ENCODE results near the gene CTNNA1.

GRCh38 chr5:138945421-138946240, 192.4 kb downstream of the CTNNA1 start:
- no peak for TF ChIP-seq ZNF350 (tag by site-specific recombination; IDR thresholded peaks at IDR 0.05)
- TF ChIP-seq, protein P1, sequence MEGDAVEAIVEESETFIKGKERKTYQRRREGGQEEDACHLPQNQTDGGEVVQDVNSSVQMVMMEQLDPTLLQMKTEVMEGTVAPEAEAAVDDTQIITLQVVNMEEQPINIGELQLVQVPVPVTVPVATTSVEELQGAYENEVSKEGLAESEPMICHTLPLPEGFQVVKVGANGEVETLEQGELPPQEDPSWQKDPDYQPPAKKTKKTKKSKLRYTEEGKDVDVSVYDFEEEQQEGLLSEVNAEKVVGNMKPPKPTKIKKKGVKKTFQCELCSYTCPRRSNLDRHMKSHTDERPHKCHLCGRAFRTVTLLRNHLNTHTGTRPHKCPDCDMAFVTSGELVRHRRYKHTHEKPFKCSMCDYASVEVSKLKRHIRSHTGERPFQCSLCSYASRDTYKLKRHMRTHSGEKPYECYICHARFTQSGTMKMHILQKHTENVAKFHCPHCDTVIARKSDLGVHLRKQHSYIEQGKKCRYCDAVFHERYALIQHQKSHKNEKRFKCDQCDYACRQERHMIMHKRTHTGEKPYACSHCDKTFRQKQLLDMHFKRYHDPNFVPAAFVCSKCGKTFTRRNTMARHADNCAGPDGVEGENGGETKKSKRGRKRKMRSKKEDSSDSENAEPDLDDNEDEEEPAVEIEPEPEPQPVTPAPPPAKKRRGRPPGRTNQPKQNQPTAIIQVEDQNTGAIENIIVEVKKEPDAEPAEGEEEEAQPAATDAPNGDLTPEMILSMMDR (tag by site-specific recombination; IDR thresholded peaks at IDR 0.05) = no peak
- TF ChIP-seq PRDM4 (tag by site-specific recombination; IDR thresholded peaks at IDR 0.05) = no peak
- TF ChIP-seq, protein P2, sequence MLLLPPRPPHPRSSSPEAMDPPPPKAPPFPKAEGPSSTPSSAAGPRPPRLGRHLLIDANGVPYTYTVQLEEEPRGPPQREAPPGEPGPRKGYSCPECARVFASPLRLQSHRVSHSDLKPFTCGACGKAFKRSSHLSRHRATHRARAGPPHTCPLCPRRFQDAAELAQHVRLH (tag by site-specific recombination; IDR thresholded peaks at IDR 0.05) = no peak
- TF ChIP-seq ZNF777 (tag by site-specific recombination; IDR thresholded peaks at IDR 0.05; ENCODE audit: borderline replicate concordance) = no peak

Measured in HEK293 (cell line).